HCT116 (cell line): ENCODE results near the gene PPP2R2D.

Source experiments
- CTCF ChIP-seq, 3 experiments: fragments of 200-600 bp in 1 of 3; sonication (generic) in 1 of 3; IDR thresholded peaks in 2 of 3; conservative IDR thresholded peaks in 1 of 3; 2 replicates each; pipeline ENCODE4 v1.5.1; 2012 to 2017; ENCODE audit warnings: low read depth in 2 of 3, low read length in 2 of 3, antibody characterized with exemption in 1 of 3, borderline replicate concordance in 1 of 3, control low read depth in 1 of 3, mild to moderate bottlenecking in 1 of 3, mixed read lengths in 1 of 3, mixed run types in 1 of 3, moderate library complexity in 1 of 3; ENCODE audit not compliant: insufficient read depth in 1 of 3
- EZH2phosphoT487 ChIP-seq: fragments of 200-600 bp; IDR thresholded peaks from 2 replicates; pipeline ENCODE4 v1.6.1; 2018; ENCODE audit warnings: antibody characterized with exemption, borderline replicate concordance
- POLR2A ChIP-seq: IDR thresholded peaks from 2 replicates; pipeline ENCODE4 v1.7.0; 2011; ENCODE audit warnings: borderline replicate concordance; ENCODE audit not compliant: insufficient read depth, insufficient read length; ENCODE audit errors: extremely low read depth
- POLR2AphosphoS5 ChIP-seq: IDR thresholded peaks from 2 replicates; pipeline ENCODE4 v1.6.1; 2011; ENCODE audit warnings: mild to moderate bottlenecking, low read depth, low read length, moderate library complexity
- TCF7L2 ChIP-seq: IDR thresholded peaks from 2 replicates; pipeline ENCODE4 v1.7.0; 2011; ENCODE audit warnings: borderline replicate concordance, inconsistent platforms; ENCODE audit not compliant: insufficient read depth, insufficient read length; ENCODE audit errors: extremely low read depth
- ZNF274 ChIP-seq: fragments of 200-500 bp; sonication (Bioruptor generic); IDR thresholded peaks from 2 replicates; pipeline ENCODE4 v1.6.1; 2014; ENCODE audit warnings: mild to moderate bottlenecking, low read depth, low read length, inconsistent platforms

DNA sequence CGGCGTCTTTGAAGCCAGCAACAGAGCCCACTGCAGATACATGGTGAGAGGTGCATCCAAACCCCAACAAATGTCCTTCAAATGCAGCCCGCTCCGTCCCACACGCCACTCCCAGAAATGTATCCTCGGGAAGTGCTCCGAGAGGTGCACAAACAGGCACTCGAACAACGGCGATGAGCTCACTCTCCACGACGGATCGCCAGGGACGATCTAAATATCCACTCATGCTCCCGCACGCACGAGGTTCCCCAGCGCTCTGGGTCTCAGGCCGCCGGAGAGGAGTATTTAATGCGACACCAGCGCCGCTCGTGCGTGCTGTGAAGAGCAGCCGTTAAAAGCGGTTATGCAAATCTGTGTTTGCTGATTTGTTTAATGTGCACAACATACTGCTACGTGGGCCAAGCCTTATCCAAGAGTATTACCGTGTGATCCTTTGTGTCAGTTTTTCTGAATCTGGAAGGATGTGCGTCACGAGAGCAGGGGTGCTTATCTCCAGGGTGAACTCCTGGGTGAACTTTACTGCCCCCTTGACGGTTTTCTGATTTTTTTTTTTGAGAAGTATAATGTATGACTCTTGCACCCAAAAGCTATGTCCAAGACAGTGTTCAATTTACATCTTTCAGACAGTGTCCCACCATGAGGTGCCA, 48.5 kb upstream of the PPP2R2D start:
- TF ChIP-seq CTCF (IDR thresholded peaks at IDR 0.05 in 2 of 3, conservative IDR thresholded peaks at IDR 0.05 in 1 of 3; ENCODE audit: borderline replicate concordance in 1 of 3, insufficient read depth in 1 of 3, low read depth in 2 of 3, low read length in 2 of 3) (no peak), POLR2AphosphoS5 (no peak), TCF7L2 (no peak), ZNF274 (no peak), EZH2phosphoT487 (no peak), POLR2A (no peak)
